Renal cortical epithelial cell (primary cell): ENCODE results near the gene DDX31. TPM values are rescaled to one million over a fixed set of nuclear protein-coding genes. Genes with fewer than 3 reads are reported as not detected.

ENCODE experiments used
- DNase-seq: peaks from one replicate; pipeline ENCODE4 v3.0.0-alpha.2; 2011; ENCODE audit warnings: low read depth
- total RNA-seq: library from RNA; depleted of rRNA; stranded (reverse); fragments of >200 nt; gene quantifications from 2 replicates; pipeline ENCODE4 v1.2.3, GENCODE V29; 2014

The DDX31 gene
- total RNA-seq, 1 donor from 2014 or later, result 23.3 TPM

DNA sequence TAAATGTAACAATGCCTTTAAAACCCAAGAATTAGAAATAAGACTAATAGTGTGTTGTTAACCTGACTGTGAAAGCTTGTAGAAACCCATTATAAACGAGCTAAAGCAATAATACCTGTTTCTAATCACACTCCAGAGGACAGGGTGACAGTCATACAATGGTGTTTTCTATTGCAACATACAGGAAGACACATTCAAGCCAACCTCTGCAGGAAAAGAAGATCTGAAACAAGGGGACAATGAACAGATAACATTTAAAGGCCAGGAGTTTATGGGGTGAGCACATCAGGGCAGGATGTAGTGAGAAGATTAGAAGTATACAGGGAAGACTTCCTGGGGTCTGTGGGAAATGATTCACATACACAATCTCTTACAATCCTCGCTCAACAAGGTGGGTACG is 73.6 kb downstream of the DDX31 start:
- DNase-seq, result no peak

DNA sequence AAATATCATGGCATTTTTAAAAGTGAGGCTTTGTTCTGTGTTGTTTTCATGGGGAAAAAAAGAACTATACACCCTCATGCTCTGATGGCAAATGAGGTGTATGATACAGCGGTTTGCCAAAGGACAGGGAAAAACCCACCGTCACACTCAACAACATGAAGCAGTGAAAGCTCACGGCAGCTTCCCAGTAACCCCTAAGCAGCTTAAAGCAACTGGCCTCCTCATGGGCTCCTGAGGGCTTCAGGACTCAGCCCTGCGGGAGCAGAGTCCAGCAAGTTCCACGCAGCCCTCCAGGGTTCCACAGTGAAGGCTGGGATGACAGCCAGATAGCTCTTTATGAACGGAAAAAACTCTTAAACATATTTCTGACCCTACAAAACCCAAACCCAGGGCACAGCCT is 74.5 kb downstream of the DDX31 start:
- DNase-seq, result no peak

GRCh38 chr9:132594412-132594811 is 75.4 kb downstream of the DDX31 start:
- no peak for DNase-seq

GRCh38 chr9:132592451-132592850 is 77.3 kb downstream of the DDX31 start:
- DNase-seq, result no peak

- DNase-seq, result no peak
Measured at GRCh38 chr9:132591751-132592314, 78.0 kb downstream of the DDX31 start.

GRCh38 chr9:132591244-132591643 is 78.5 kb downstream of the DDX31 start:
- no peak for DNase-seq

DNA sequence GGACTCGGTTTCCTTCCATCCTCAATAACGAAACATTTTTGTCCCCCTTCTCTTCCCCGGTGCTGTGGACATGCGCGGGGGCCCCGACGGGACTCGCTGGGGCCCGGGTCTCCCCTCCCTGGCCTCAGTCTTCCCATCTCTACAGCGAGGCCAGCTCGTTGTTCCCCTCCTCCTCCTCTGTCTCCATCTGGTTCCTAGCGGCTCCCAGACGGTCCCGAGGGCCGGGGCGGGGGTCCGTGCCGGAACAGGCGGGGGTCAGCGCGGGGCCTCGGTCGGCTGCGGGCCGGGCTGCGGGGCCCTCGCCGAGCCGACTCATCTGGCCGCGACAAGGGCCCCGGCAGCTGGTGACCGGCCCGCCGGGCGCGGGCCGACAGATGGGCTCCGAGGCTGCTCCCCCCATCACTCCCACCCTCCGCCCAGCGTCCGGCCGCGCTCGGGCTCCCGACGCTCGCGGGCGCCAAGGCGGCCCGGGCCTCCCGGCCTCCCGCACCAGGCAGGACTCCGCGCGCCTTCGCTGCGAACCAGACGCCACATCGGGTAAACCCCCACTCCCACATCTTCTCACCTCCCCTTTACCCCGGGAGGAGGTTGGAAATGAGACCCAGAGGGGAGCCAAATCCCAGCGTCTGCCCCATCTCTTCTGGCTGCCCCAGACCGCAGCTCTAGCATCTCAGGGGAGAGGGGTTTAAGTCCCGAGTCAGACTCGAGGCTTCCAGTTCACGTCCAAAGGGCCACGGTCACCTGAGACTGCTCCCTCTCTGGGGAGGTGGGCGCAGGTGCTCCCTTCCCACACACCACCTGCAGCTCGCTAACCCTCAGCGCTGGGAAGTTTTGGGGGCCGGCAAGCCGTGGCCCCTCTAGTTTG is 79.2 kb downstream of the DDX31 start:
- DNase-seq, result no peak

GRCh38 chr9:132590037-132590317 is 79.8 kb downstream of the DDX31 start:
- no peak for DNase-seq

DNA sequence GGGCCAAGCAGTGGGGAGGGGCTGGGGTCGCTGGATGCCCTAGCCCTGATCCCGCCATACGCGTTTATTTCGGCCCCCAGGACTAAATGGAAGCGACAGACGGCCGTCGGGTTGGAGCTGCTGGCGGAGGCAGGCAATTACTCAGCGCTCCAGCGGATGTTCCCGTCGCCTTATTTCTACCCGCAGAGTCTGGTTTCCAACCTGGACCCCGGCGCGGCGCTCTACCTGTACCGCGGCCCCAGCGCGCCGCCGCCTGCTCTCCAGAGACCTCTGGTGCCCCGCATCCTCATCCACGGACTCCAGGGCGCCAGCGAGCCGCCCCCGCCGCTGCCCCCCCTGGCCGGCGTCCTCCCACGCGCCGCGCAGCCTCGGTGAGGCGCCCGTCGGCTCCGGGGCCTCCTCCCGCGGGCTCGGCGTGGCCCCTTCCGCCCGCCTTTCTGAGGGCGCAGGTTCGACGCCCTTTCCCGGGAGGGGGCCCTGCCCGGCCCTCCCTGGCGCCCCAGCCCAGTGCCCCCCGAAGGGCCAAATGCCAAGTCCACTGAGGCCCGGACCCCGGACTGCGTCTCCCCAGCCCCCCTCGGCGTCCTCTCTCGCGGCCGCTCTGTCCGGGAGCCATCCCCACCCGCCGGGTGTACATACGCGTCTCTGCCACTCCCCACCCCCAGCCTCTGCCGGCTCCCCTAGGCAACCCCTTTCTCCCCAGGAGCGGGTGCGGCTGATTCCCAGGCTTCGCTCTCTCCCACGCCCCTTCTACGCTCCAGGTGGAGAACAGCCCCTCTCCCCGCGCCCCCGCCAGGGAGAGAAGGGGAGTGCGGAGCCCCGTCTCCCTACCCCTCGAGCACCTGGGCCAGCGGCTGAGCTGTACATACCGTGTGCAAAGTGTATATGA is 80.4 kb downstream of the DDX31 start:
- DNase-seq, result no peak

GRCh38 chr9:132588501-132589147 is 81.2 kb downstream of the DDX31 start:
- DNase-seq, result no peak

GRCh38 chr9:132588098-132588497 is 81.7 kb downstream of the DDX31 start:
- DNase-seq, result no peak

- no peak for DNase-seq
Measured at GRCh38 chr9:132587592-132587955, 82.2 kb downstream of the DDX31 start.

GRCh38 chr9:132586830-132587591 is 82.8 kb downstream of the DDX31 start:
- DNase-seq, result no peak

DNA sequence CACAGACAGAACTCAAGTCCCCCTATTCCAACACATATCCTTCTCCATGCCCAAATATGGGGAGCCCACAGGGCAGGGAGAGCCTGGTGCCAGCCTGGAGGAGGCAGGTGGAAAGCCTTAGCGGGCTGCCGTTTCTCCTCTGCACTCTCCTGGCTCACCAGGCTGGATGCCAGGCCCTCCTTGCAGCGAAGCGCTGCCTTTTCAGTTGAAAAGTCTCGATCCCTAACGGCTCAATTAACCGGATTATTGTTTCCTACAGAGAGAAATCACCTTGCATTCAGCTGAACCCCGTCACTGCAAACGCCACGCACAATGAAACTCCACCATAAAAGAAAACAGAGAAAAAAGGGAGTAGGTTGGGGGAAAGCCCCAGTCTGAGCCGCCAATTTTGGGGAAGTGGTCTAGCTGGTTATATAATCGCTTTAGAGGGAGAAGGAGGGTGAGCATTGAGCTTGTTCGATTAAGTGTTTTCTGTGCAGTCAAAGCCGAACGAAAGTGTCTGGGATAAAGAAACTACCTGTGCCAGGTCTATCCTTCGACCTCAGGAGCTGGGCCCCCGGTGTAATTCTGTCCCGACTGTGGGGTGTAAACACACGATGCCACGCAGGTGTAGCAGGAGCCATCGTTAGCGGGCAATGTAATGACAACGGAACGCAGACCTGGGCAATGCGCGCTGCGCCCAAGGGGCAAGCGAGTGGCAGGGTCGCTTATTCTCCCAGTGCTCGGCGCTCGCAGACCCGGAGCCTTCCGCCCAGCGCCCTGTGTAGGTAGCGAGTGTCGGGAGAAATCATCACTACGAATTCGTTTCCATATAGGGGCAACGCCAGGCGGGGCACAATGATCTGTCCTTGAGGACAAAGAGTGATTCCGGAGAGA is 83.6 kb downstream of the DDX31 start:
- no peak for DNase-seq

DNA sequence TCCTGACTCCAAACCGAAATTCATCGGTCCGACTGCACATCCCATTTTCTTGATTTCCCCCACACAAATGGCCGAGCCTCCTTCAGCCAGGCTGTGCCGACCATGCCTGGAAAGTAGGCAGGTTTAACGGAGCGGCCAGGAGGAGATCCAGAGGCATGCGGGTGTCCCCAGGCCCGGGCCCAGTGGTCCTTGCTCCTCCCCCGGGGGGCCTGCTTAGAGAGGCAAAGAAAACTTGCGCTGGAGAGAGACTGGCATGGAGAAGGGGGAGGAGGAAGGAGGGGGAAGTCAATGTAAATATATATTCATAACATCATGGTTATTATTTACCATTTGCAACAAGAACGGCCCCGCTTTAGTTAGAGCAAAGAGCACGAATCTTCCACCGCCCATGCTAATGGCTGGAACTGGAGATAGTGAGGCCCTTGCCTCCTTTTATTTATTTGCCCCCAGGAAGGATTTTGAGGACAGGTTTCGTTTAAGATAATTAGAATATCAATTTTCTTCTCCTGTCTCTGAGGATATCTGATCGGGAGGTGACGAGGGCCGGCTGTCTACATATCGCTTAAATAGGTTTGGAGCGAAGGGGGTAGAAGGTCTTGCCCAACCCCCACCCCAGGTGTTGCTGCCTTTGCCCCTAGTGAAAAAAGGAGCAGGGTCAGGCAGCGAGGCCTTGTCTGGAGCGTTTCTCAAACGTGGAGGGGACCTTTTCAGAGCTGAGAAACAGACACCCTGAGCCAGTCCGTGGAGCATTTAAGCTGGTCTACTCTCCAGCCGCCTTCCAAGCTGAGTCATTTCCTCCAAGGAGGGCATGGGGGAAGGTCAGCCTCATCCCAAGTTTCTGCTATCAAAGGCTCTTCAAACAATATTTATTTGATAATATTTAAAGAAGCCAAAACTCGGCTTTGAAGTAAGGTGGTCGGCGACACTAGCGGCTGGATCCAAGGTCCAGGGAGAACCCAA is 84.9 kb downstream of the DDX31 start:
- no peak for DNase-seq

GRCh38 chr9:132583584-132584304 is 86.0 kb downstream of the DDX31 start:
- no peak for DNase-seq

DNA sequence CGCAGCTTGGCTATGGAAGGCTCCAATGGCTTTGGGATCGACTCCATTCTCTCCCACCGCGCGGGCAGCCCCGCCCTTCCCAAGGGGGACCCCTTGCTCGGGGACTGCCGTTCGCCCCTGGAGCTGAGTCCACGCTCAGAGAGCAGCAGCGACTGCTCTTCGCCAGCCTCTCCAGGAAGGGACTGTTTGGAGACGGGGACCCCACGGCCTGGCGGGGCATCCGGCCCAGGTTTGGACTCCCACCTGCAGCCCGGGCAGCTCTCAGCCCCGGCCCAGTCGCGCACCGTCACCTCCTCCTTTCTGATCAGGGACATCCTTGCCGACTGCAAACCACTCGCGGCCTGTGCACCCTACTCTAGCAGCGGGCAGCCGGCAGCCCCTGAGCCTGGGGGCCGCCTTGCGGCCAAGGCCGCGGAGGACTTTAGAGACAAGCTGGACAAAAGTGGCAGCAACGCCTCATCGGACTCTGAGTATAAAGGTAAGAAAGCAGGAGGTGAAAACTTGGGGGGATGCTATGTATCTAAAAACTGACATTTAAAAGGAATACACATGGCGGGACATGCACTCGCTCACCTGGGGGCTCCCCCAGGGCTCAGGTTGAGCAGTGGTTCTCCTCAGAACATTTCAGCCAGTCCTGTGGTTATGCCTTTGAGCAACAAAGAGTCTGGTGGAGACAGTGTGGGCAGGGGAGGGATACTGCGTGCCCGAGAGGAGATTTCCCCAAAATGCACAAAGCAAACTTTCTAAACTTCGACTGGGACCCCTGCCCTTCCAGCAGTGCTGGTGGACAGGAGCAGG is 86.8 kb downstream of the DDX31 start:
- no peak for DNase-seq

DNA sequence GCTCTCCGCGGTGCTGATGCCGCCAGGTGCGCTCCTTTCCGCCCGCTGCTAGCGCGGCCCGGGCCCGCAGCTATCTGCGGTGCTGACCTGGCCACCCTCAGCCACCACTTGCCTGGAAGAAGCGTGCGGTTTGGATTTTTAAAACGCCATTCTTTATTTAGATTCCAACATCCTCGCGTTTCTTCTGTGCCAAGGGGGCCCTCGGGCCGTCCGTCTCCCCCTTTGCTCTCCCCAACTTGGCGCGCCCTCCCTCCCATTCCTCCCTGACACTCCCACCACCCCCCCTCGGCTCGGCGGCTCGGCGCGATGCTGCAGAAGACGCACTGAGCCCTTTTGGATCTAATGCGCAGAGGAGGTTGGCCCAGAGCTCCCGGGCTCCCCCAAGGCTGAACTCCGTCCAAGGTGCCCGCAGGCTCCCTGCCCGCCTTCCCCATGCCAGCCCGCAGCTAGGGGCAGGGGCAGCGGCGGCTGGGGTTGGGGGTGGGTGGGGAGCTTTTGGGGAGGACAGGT is 87.5 kb downstream of the DDX31 start, which contains the start of gene BARHL1:
BARHL1 (plus strand) TSS at position 331 of the 510 bp plus-strand sequence. CDS start 192 bp downstream, outside the sequence.
- no peak for DNase-seq
